Nucleus accumbens (tissue), 56 donors: Measurements from ENCODE around the gene CMTR1.
A peak's percentile ranks its signal among the peaks of the same experiment; 100 is the strongest.
"Not testable (repeated sequence)": the region's sequence is repeated elsewhere in the genome, so short reads cannot be mapped to it uniquely, and the experiment has no call there.

Source experiments
- DNase-seq, 56 donors: peaks; one replicate each; lab custom pipeline; 2025; lab: John Stamatoyannopoulos, UW

CMTR1 gene

DNA sequence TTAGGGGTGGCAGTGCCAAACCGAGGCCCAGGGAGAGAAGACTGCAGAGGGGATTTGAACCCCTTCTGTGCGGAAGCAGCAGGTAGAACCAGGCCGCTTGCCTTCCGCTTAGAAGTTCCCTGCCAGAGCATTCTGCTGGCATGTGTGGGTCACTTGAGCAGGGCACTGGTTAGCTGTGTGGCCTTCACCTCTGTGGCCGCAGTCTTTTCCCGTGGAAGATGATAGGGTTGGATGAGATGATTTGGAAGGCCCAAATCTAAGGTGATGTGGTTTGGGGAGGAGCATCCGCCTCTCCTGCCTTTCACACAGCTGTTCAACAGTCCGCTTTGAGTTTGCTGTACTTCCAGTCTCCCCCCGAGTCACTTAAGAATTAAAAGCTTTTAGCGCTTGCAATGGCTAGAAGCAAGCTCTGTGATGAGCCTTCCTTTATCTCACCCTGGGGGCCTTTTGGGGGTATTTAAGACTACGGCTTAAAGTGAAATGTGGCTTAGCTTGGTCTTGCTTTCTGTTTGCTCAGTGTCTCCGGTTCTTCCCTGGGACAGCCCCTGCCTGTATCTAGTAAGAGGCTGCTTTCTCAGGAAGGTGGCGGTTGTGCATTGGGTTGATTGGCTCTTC is 743 bp downstream of the CMTR1 start:
- peak in 19 of 56 donors; percentile 6 to 73 (median 43) for DNase-seq

DNA sequence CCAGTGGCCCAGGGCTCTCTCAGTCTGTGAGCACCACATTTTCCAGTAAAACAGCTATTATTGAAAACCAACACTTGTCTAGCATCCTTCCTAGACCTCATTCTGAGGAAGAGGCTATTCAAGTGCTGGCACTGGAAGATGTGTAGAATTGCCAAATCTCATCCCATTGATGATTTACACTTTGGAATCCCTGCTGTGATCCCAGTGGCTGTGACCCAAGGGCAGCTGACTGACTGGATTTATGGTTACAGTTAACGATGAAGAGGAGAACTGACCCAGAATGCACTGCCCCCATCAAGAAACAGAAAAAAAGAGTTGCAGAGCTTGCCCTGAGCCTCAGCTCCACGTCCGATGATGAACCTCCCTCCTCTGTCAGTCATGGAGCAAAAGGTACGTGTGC is 2.4 kb downstream of the CMTR1 start:
- no peak for DNase-seq

DNA sequence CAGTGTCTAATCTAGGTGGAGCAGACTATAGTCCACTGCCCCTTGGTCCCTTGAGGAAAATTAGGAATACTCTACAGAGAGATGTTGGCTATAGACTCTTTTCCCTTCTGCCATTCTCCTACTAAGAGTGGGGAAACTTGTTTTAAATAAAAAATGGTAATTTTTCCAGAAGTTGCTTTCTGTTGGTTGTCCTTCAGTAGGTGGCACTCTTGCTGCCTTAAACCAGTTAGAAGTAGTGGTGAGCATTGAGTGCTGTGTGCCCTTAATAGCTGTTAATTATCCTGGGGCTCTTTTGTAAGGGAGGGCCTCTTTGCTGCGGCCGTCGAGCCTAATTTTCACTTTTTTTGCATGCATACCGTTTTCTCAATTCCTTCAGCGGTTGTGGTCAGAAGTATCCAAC is 2.8 kb downstream of the CMTR1 start:
- no peak for DNase-seq

DNA sequence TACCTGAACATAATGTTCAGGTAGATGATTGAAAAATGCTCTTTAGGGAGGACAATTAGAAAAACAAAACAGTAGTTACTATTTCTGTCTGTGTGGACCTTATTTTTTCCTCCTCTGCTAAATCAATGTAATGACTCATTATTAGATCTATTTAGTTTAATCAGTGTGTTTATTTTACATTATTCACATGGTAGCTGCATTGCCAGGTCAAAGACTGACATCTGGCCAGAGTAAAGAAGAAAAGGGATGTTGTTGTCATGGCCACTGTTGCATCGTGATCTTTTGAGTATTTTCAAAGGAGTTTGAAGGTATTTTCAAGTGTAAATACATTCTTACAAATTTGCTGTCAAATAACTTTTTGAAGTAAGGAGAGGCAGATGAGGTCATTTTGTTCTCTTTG is 5.9 kb downstream of the CMTR1 start:
- no peak for DNase-seq

- DNase-seq: no peak
These were observed 8.6 kb downstream of the CMTR1 start for GRCh38 chr6:37441651-37442050.

DNA sequence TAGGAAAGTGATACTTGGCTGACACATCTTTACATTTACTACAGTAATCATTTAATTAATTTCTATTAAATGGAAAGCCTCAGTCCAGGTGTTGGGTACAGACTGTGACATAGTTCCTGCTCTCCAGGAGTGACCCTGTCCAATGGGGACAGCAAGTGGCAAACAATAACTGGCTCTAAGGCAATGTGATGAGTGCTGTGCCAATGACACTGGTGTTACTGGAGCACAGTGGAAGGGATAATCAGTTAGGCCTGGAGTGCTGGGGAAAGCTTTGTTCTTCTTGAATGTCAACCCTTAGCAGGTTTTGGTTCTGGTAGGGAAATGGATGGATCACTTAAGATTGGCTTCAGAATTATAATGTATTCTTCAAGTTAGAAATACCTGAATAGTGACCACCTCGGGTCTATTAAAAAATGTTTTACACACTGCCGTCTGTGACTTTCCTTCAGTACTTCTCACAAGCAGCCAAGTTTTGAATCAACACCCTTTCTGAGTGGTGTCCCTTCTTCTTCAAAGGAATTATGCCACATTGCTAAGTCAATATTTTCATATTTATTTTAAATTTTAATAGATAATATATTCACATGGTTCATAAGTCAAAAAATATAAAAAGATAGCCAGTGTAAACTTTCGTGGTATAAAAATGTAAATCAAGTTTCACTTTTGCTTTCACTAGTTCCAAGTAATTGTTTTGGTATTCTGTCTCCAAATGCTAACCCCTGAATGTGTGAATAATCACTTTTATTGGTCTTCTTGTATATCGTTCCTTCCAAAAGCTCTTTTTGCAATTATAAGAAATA is 9.6 kb downstream of the CMTR1 start:
- DNase-seq: no peak

DNA sequence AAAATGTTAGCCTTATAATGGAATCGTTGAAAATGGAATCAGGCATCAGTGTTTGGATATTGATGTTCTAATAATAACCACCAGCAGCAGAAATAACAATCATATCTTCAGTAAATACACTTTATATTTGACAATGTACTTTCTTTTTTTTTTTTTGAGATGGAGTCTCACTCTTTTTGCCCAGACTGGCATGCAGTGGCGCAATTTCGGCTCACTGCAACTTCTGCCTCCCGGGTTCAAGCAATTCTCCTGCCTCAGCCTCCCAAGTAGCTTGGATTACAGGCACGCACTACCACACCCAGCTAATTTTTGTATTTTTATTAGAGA is 10.2 kb downstream of the CMTR1 start:
- not testable (repeated sequence) for DNase-seq

DNA sequence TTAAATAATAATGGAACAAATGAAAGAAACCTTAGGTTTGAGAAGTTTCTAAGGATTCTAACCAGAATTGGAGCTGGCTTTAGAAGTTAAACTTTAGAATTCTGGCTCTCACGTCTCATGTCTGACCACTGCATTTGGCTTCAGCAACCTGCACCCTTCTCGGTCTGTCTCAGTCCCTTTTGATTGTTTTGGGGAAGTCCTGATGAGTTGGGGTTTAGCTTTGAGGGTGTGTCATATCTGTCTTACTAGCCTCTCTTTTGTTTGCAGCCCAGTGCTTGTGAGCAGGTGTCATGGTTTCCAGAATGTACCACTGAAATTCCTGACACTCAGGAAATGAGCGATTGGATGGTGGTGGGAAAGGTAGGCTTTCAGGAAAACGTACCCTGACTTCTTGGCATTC is 17.0 kb downstream of the CMTR1 start:
- DNase-seq: no peak

DNA sequence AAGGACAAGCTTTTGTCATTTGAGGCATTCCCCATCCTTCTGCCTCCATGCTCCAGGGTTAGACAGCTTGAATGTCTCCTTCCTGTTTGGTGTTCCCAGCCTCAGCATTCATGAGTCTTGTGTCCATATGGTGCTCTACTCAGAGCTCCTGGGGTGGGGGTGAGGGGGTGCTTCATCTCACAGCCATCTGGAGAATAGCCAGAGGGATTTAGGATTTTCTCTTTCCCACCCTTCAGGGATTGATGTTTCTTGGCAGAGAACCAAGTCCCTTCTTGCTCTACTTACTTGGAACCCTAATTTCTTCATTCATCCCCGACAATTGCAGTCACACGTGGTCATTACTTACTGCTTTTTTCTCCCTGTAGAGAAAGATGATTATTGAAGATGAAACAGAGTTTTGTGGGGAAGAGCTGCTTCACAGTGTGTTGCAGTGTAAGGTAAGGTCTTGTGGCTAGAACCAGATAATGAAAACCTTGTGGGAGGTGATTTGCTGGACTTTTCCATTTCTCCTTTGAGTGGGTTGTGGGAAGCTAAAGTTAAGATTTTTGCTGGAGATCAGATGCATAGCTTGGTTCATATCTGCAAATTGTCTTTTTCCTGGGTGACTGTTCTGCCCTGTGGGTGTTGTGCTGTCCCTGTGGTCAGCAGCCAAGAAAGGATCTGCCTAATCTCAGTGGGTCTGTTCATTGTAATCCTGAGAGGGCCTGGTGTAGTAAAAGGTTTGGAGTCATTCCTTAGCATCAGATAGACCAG is 18.6 kb downstream of the CMTR1 start:
- no peak for DNase-seq

- no peak for DNase-seq
These were observed 19.5 kb downstream of the CMTR1 start for GRCh38 chr6:37452522-37452921.

DNA sequence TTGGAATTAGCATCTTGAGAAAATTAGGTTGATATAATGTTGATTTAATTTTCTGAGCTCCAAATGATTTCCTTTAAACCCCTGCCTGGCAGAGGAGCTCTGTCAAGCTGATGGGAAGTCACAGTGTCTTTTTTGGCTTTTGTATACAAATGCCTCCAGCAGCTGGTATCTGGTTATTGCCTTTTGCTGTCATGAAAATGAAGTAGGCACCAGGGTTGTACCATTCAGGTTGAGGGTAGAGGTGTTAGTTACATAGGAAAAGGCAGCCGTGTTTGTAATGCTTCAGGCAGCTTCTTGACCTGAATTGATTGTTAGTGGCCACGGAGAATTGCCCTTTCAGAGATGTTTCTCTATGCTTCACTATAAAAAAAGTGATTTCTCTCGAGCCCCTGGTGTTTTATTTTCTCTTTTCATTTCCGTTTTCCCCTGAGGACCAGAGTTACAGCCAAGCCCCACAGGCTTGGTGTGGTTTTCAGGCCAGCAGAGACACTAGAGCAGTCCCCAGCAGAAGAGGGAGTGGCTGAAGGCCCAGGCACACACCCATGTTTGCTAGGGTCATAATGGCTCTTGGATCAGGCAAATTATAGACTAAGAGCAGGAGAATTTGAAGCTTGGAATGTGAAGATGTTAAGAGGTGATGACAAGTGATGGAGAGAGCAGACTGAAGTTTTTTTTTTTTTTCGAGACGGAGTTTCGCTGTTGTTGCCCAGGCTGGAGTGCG is 21.6 kb downstream of the CMTR1 start:
- no peak for DNase-seq

GRCh38 chr6:37456126-37456525 is 23.1 kb downstream of the CMTR1 start:
- peak in 1 of 56 donors; percentile 18 for DNase-seq

DNA sequence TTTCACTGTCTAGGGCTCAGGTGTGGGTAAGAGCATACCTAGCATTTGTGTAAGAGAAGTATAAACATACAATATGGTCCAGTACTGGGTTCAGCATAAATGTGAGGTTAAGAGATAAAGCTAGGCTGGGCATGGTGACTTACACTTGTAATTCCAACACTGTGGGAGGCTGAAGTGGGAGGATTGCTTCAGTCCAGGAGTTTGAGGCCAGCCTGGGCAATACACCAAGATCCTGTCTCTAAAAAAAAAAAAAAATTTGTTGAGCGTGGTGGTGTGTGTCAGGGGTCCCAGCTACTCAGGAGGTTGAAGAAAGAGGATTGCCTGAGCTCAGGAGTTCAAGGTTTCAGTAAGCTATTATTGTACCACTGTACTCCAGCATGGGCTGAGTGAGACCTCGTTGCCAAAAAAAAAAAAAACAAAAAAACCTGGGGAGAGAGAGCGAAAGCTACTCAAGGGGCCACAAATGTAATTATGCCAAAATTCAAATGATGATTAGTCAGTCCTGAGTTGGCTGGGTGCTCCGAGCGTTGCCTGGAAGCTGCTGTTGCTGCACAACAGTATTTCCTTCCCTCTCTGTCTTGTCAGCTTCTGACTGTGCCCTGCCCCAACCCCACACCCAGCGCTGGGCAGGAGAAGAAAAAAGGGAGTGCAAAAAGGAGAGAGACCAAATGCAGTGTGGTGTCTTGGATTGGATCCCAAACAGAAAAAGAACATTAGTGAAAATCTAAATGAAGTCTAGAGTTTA is 24.0 kb downstream of the CMTR1 start:
- peak in 33 of 56 donors; percentile 6 to 67 (median 27) for DNase-seq

GRCh38 chr6:37459981-37460800 is 27.2 kb downstream of the CMTR1 start:
- DNase-seq: peak in 1 of 56 donors; percentile 18

GRCh38 chr6:37460805-37461204 is 27.8 kb downstream of the CMTR1 start:
- no peak for DNase-seq

- no peak for DNase-seq
These were observed 30.1 kb downstream of the CMTR1 start for GRCh38 chr6:37463110-37463509.

DNA sequence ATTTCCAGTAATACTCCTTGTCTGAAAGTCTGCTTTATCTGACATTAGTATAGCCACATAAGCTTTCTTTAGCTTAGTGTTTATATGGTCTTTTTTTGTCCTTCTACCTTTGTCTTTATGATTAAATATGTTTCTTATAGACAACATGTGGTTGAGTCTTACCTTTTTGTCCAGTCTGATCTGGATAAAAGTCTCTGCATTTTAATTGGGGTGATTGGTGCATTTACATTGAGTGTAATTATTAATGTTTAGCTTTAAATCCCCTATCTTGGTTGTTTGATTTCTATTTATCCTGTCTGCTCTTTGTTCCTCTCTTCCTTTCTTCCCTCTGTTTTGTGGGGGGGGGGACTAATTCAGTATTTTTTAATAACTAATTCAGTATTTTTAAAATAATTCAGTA is 34.7 kb downstream of the CMTR1 start:
- DNase-seq: no peak

GRCh38 chr6:37473364-37474095 is 40.5 kb downstream of the CMTR1 start:
- peak in 9 of 56 donors; percentile 17 to 64 (median 37) for DNase-seq

GRCh38 chr6:37474316-37474715 is 41.3 kb downstream of the CMTR1 start:
- no peak for DNase-seq
